HepG2 (cell line): ENCODE results near the gene CCDC50. TPM values are rescaled to one million over a fixed set of nuclear protein-coding genes. Genes with fewer than 3 reads are reported as not detected.

Experiments
- ATAC-seq: fragments of 200-7000 bp; cut with Tn5 transposase; 3 replicates; pipeline ENCODE4 v1.9.1; 2020; ENCODE audit warnings: mild to moderate bottlenecking, moderate library complexity
- BruUV-seq: library from RNA; stranded (reverse); fragments of 400-500 nt; replicated peaks from 2 replicates; lab custom pipeline; 2021; lab: Mats Ljungman, UMichigan
- CTCF ChIA-PET: fragments of 300-600 bp; formaldehyde crosslinking; extraction: SDS; loops from one replicate; lab custom pipeline; 2021; ENCODE audit warnings: low total read pairs, inconsistent platforms, low intra/inter-chr PET ratio; lab: Yijun Ruan, JAX
- POLR2A ChIA-PET: fragments of 350-600 bp; sonication (Branson Sonifier 250); formaldehyde crosslinking; loops from one replicate; lab custom pipeline; 2020; ENCODE audit warnings: antibody characterized with exemption, inconsistent platforms; lab: Yijun Ruan, JAX
- DNase-seq: peaks from one replicate; pipeline ENCODE4 v3.0.0-alpha.2; 2015; ENCODE audit warnings: low spot score
- FAIRE-seq: peaks from 3 replicates; lab custom pipeline; 2011; peaks lifted over from hg19 to GRCh38; lab: Jason Lieb, UNC
- H2AFZ ChIP-seq: one replicate; pipeline ENCODE4 v1.6.1; 2011; ENCODE audit warnings: low read length, inconsistent platforms
- H3K27ac ChIP-seq: fragments of 300-600 bp; 3 replicates; pipeline ENCODE4 v1.8.0; 2011; ENCODE audit warnings: mixed run types, mild to moderate bottlenecking, mixed read lengths, low read length, inconsistent platforms; ENCODE audit not compliant: insufficient read depth; ENCODE audit errors: extremely low read length
- H3K27me3 ChIP-seq, 2 experiments: fragments of 200-600 bp in 1 of 2; 2 replicates in 1 of 2; 3 replicates in 1 of 2; pipeline versions ENCODE4 v1.6.0 to v1.8.0; 2011; ENCODE audit warnings: low read length in 2 of 2, mild to moderate bottlenecking in 2 of 2, moderate library complexity in 2 of 2, inconsistent platforms in 1 of 2; ENCODE audit not compliant: insufficient read depth in 2 of 2, control insufficient read depth in 1 of 2
- H3K36me3 ChIP-seq, 2 experiments: fragments of 200-600 bp in 1 of 2; replicated peaks in 1 of 2; 2 replicates in 1 of 2; 3 replicates in 1 of 2; pipeline versions ENCODE4 v1.5.1 to v1.8.0; 2011; ENCODE audit warnings: low read length in 2 of 2, inconsistent platforms in 1 of 2; ENCODE audit not compliant: insufficient read depth in 2 of 2, control insufficient read depth in 1 of 2
- H3K4me1 ChIP-seq: 2 replicates; pipeline ENCODE4 v1.5.1; 2012; ENCODE audit warnings: low read length, inconsistent platforms; ENCODE audit not compliant: insufficient read depth
- H3K4me2 ChIP-seq: 2 replicates; pipeline ENCODE4 v1.6.0; 2011; ENCODE audit warnings: low read depth, low read length, inconsistent platforms
- H3K4me3 ChIP-seq, 3 experiments: fragments of 200-600 bp in 1 of 3; sonication (generic), shearing (Covaris generic) in 1 of 3; replicated peaks in 1 of 3; 2 replicates each; pipeline ENCODE4 v1.5.1; 2011 to 2016; ENCODE audit warnings: low read length in 3 of 3, inconsistent platforms in 2 of 3, low read depth in 2 of 3, mild to moderate bottlenecking in 2 of 3, control low read depth in 1 of 3, mixed read lengths in 1 of 3; ENCODE audit not compliant: insufficient read depth in 1 of 3
- H3K79me2 ChIP-seq: one replicate; pipeline ENCODE4 v1.6.1; 2011; ENCODE audit warnings: low read length, inconsistent platforms; ENCODE audit not compliant: insufficient read depth
- H3K9ac ChIP-seq: 2 replicates; pipeline ENCODE4 v1.6.0; 2011; ENCODE audit warnings: mild to moderate bottlenecking, low read depth, low read length, inconsistent platforms; ENCODE audit not compliant: insufficient read depth
- H3K9me3 ChIP-seq: 2 replicates; pipeline ENCODE4 v1.5.1; 2012; ENCODE audit warnings: mild to moderate bottlenecking, low read length
- H4K20me1 ChIP-seq: 2 replicates; pipeline ENCODE4 v1.6.0; 2011; ENCODE audit warnings: inconsistent platforms, mild to moderate bottlenecking, low read length, moderate library complexity; ENCODE audit not compliant: insufficient read depth
- MAFK ChIP-seq, 2 experiments: IDR thresholded peaks in 1 of 2; conservative IDR thresholded peaks in 1 of 2; 2 replicates each; pipeline ENCODE4 v1.6.1; 2011; ENCODE audit warnings: improper control_type of control experiment in 2 of 2, low read length in 2 of 2
- MZF1 ChIP-seq: sonication (generic); formaldehyde crosslinking; IDR thresholded peaks from 2 replicates; pipeline ENCODE4 v1.8.1; 2023; ENCODE audit warnings: mild to moderate bottlenecking, missing genetic modification reagents, borderline replicate concordance
- SALL1 ChIP-seq: sonication (generic); formaldehyde crosslinking; IDR thresholded peaks from 2 replicates; pipeline ENCODE4 v1.8.0; 2022; ENCODE audit warnings: mild to moderate bottlenecking, missing genetic modification reagents
- SCMH1 ChIP-seq: sonication (generic); formaldehyde crosslinking; IDR thresholded peaks from 2 replicates; pipeline ENCODE4 v1.9.0; 2021; ENCODE audit warnings: missing genetic modification reagents, mild to moderate bottlenecking, borderline replicate concordance
- ZBTB3 ChIP-seq: sonication (generic); formaldehyde crosslinking; IDR thresholded peaks from 2 replicates; pipeline ENCODE4 v1.4.0; 2020; ENCODE audit warnings: low read depth, mild to moderate bottlenecking, moderate library complexity, missing genetic modification reagents, borderline replicate concordance
- ZNF225 ChIP-seq: sonication (generic); formaldehyde crosslinking; IDR thresholded peaks from 2 replicates; pipeline ENCODE4 v1.4.0; 2020; ENCODE audit warnings: mild to moderate bottlenecking, missing genetic modification reagents
- ZNF274 ChIP-seq: sonication (generic); formaldehyde crosslinking; IDR thresholded peaks from 2 replicates; pipeline ENCODE4 v1.5.1; 2020; ENCODE audit warnings: mild to moderate bottlenecking, missing genetic modification reagents
- ZNF670 ChIP-seq: sonication (generic); formaldehyde crosslinking; IDR thresholded peaks from 2 replicates; pipeline ENCODE4 v1.8.0; 2022; ENCODE audit warnings: mild to moderate bottlenecking, missing genetic modification reagents, borderline replicate concordance
- ZNF777 ChIP-seq: sonication (generic); formaldehyde crosslinking; IDR thresholded peaks from 2 replicates; pipeline ENCODE4 v1.4.0; 2020; ENCODE audit warnings: missing genetic modification reagents
- ZNF839 ChIP-seq: sonication (generic); formaldehyde crosslinking; IDR thresholded peaks from 2 replicates; pipeline ENCODE4 v1.4.0; 2020; ENCODE audit warnings: missing genetic modification reagents, mild to moderate bottlenecking, borderline replicate concordance
- WGBS: methylation state at CpG from one replicate; pipeline ENCODE4 v1.1.6; 2017; ENCODE audit warnings: low lambda C conversion rate; 5-methylcytosine and 5-hydroxymethylcytosine counted together
- in situ Hi-C: cut with HindIII; loops from 2 replicates; pipeline ENCODE4 v1.10.0; 2017; ENCODE audit warnings: low pct_unique_long_range_greater_than_20kb; ENCODE audit not compliant: extremely low pct_ligation_motif_present
- intact Hi-C: fragments of 100-400 bp; cut with micrococcal nuclease; formaldehyde crosslinking; loops from one replicate; pipeline ENCODE4 v1.10.0; 2022; ENCODE audit not compliant: unreplicated experiment
- polyA plus RNA-seq, 8 experiments: library from polyadenylated mRNA; depleted of rRNA in 3 of 8; stranded (reverse) in 7 of 8; unstranded in 1 of 8; fragments of >200 nt; fragmentation: Illumina TruSeq in 4 of 8; extraction: Trizol in 4 of 8; gene quantifications; 2 replicates each; pipeline versions ENCODE4 v1.2.1 to v1.2.3, GENCODE V29; 2011 to 2016; ENCODE audit warnings: low read depth in 4 of 8, missing spikeins in 1 of 8, mixed read lengths in 1 of 8; ENCODE audit not compliant: insufficient read depth in 1 of 8
- total RNA-seq, 5 experiments: library from RNA; depleted of rRNA; stranded (reverse); fragments of >200 nt; fragmentation: Illumina TruSeq; extraction: Trizol; gene quantifications; 2 replicates each; pipeline ENCODE4 v1.2.3, GENCODE V29; 2016; ENCODE audit warnings: low read depth in 1 of 5
- TF ChIP-seq, protein P1 (sequence below): sonication (generic); formaldehyde crosslinking; IDR thresholded peaks from 2 replicates; pipeline ENCODE4 v1.5.0; 2020; ENCODE audit warnings: mild to moderate bottlenecking, missing genetic modification reagents
- TF ChIP-seq, protein P2 (sequence below): sonication (generic); formaldehyde crosslinking; IDR thresholded peaks from 2 replicates; pipeline ENCODE4 v1.5.0; 2020; ENCODE audit warnings: missing genetic modification reagents, mild to moderate bottlenecking, borderline replicate concordance
- TF ChIP-seq, protein P3 (sequence below): sonication (generic); formaldehyde crosslinking; IDR thresholded peaks from 2 replicates; pipeline ENCODE4 v1.5.1; 2020; ENCODE audit warnings: mild to moderate bottlenecking, missing genetic modification reagents, borderline replicate concordance
- TF ChIP-seq, protein P4 (sequence below): IDR thresholded peaks from 2 replicates; pipeline ENCODE4 v1.6.1; 2016; ENCODE audit warnings: control low read depth

CCDC50 gene
- total and polyA plus RNA-seq, 2 of the 13 experiments (the other 11 are each of a cell fraction or from before 2014, with no cell fraction given) = 47.6 to 66.4 TPM

DNA sequence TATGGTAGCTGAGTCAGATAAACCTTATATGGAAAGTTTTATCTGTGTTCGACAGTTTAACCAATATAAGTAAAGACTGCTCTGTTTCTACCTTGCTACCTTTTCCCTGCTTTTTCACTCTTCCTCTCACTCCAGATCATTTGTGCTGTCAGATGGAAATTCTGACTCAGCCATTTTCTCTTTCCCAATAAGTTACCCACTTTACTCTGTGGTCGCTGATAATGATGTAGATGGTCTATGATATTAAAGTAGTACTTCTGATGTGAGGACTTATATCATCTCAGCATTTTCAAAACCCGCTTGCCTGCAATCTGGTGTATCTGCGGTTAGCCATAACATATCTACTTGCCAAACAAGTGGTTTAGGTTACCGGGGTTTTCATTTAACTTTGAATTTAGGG, 16.1 kb downstream of the CCDC50 start:
- intact Hi-C loops = no loop called here
- ATAC-seq (no peak), FAIRE-seq (no peak), DNase-seq (no peak)
- peaks cover 53% of the 10 kb centered on the region for H3K4me1 ChIP-seq
- H3K79me2 ChIP-seq = peaks cover 100% of the 10 kb centered on the region
- BruUV-seq = no TSS peak
- no peak overlapping the region for H3K4me3 ChIP-seq
- no peaks in the 10 kb centered on the region for H3K27me3 ChIP-seq
- no peaks in the 10 kb centered on the region; a peak in 1 of 5 replicates for H3K36me3 ChIP-seq
- H2AFZ ChIP-seq = no peak overlapping the region
- no peak overlapping the region for H3K4me2 ChIP-seq
- H3K9ac ChIP-seq = no peak overlapping the region
- no peak overlapping the region for H3K27ac ChIP-seq
- peaks cover 33% of the 10 kb centered on the region for H4K20me1 ChIP-seq
- POLR2A ChIA-PET = no interaction called here
- H3K9me3 ChIP-seq = no peaks in the 10 kb centered on the region
- CTCF ChIA-PET = no interaction called here
- 96% methylated on average over 5 of the region's 5 CpGs for WGBS
- TF ChIP-seq MAFK (conservative IDR thresholded peaks at IDR 0.05 in 1 of 2, IDR thresholded peaks at IDR 0.05 in 1 of 2; ENCODE audit: low read length in 2 of 2) (peak in 1 of 2 experiments; percentile 39; a peak in 1 of 4 replicates), ZNF839 (CRISPR knock-in tag) (no peak)
- in situ Hi-C loops = no loop called here

DNA sequence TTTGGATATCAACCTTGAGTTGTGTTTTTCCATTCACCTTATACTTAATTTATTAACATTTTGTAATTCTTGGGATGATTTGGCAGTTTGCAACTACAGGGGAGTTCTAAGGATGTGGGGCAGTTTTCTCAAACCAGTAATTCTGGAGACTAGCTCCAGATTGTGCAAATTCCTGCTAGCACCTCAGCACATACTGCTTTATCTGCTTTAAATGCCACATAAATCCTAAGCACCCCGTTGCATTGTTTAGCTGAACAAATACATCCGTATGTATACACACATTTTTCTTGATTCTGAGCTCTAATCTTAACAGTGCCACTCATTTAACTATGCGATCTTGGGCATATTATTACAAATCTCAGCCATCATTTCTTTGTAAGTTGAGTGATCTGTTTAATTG, 18.0 kb downstream of the CCDC50 start:
- DNase-seq = no peak
- Histone ChIP-seq H3K4me2 (no peak overlapping the region), H3K4me1 (peaks cover 54% of the 10 kb centered on the region), H2AFZ (no peak overlapping the region), H3K27ac (no peak overlapping the region), H3K36me3 (no peaks in the 10 kb centered on the region; a peak in 1 of 5 replicates), H3K9me3 (no peaks in the 10 kb centered on the region), H3K79me2 (peaks cover 99% of the 10 kb centered on the region), H3K9ac (no peak overlapping the region), H4K20me1 (peaks cover 40% of the 10 kb centered on the region), H3K4me3 (no peak overlapping the region), H3K27me3 (no peaks in the 10 kb centered on the region)
- in situ Hi-C loops (no loop called here), intact Hi-C loops (no loop called here)
- no peak for FAIRE-seq
- no TSS peak for BruUV-seq
- ChIA-PET CTCF (no interaction called here), POLR2A (no interaction called here)
- WGBS = 91% methylated on average over 3 of the region's 3 CpGs
- ATAC-seq = no peak
- TF ChIP-seq SCMH1 (CRISPR knock-in tag) (no peak), ZNF777 (CRISPR knock-in tag) (no peak), ZNF670 (CRISPR knock-in tag) (no peak), ZNF225 (CRISPR knock-in tag) (no peak), SALL1 (no peak), MZF1 (CRISPR knock-in tag) (no peak), ZNF274 (CRISPR knock-in tag) (no peak), ZBTB3 (CRISPR knock-in tag) (no peak)
- TF ChIP-seq, protein P1, sequence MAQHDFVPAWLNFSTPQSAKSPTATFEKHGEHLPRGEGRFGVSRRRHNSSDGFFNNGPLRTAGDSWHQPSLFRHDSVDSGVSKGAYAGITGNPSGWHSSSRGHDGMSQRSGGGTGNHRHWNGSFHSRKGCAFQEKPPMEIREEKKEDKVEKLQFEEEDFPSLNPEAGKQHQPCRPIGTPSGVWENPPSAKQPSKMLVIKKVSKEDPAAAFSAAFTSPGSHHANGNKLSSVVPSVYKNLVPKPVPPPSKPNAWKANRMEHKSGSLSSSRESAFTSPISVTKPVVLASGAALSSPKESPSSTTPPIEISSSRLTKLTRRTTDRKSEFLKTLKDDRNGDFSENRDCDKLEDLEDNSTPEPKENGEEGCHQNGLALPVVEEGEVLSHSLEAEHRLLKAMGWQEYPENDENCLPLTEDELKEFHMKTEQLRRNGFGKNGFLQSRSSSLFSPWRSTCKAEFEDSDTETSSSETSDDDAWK (CRISPR knock-in tag) = no peak
- TF ChIP-seq, protein P2, sequence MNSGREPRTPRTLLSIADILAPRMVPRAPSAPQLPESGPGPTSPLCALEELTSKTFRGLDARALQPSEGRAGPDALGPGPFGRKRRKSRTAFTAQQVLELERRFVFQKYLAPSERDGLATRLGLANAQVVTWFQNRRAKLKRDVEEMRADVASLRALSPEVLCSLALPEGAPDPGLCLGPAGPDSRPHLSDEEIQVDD (CRISPR knock-in tag) = no peak
- TF ChIP-seq, protein P3, sequence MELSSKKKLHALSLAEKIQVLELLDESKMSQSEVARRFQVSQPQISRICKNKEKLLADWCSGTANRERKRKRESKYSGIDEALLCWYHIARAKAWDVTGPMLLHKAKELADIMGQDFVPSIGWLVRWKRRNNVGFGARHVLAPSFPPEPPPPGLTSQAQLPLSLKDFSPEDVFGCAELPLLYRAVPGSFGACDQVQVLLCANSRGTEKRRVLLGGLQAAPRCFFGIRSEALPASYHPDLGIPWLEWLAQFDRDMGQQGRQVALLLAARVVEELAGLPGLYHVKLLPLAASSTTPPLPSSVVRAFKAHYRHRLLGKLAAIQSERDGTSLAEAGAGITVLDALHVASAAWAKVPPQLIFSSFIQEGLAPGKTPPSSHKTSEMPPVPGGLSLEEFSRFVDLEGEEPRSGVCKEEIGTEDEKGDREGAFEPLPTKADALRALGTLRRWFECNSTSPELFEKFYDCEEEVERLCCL (CRISPR knock-in tag) = no peak
- TF ChIP-seq, protein P4, sequence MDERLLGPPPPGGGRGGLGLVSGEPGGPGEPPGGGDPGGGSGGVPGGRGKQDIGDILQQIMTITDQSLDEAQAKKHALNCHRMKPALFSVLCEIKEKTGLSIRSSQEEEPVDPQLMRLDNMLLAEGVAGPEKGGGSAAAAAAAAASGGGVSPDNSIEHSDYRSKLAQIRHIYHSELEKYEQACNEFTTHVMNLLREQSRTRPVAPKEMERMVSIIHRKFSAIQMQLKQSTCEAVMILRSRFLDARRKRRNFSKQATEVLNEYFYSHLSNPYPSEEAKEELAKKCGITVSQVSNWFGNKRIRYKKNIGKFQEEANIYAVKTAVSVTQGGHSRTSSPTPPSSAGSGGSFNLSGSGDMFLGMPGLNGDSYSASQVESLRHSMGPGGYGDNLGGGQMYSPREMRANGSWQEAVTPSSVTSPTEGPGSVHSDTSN (CRISPR knock-in tag) = no peak
